ENCODE results near the gene CAST.

DNA sequence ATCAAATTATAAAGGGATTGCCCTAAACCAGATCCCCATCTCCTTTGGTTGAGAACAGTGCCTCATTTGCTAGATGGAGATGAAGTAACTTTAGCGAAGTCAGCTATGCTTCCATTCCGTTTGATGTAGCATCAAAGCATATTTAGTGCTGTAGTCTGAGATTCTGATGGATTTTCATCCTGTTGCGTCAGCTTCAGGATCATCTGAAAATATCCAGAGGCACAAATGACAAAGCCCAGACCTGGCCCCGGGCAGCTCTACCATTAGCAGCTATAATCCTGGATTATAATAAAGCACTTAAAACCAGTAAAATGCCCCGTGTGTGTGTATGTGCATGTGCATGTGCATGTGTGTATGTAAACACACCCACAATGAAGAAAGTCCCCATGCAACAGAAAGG is 100.8 kb downstream of the CAST start:
- TF ChIP-seq, protein P1, sequence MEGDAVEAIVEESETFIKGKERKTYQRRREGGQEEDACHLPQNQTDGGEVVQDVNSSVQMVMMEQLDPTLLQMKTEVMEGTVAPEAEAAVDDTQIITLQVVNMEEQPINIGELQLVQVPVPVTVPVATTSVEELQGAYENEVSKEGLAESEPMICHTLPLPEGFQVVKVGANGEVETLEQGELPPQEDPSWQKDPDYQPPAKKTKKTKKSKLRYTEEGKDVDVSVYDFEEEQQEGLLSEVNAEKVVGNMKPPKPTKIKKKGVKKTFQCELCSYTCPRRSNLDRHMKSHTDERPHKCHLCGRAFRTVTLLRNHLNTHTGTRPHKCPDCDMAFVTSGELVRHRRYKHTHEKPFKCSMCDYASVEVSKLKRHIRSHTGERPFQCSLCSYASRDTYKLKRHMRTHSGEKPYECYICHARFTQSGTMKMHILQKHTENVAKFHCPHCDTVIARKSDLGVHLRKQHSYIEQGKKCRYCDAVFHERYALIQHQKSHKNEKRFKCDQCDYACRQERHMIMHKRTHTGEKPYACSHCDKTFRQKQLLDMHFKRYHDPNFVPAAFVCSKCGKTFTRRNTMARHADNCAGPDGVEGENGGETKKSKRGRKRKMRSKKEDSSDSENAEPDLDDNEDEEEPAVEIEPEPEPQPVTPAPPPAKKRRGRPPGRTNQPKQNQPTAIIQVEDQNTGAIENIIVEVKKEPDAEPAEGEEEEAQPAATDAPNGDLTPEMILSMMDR (IDR thresholded peaks at IDR 0.05) = no peak
- no peak for TF ChIP-seq EP300 (IDR thresholded peaks at IDR 0.05)

All from tibial nerve (tissue), 4 donors.